Immature natural killer cell (primary cell): ENCODE results near the gene VPS4A. TPM values are rescaled to one million over a fixed set of nuclear protein-coding genes. Genes with fewer than 3 reads are reported as not detected.

Source experiments
- DNase-seq, 3 donors: peaks; one replicate each; pipeline ENCODE4 v3.0.0; 2022; ENCODE audit warnings: mixed read lengths in 1 of 3
- H3K27ac Mint-ChIP-seq, 6 donors: one replicate each; pipeline ENCODE4 v1.8.0; 2020; ENCODE audit warnings: mixed read lengths in 6 of 6, mild to moderate bottlenecking in 5 of 6, inconsistent platforms in 4 of 6, moderate library complexity in 3 of 6
- H3K27me3 Mint-ChIP-seq, 3 donors: one replicate each; pipeline ENCODE4 v1.8.0; 2020 to 2021; ENCODE audit warnings: low read depth in 3 of 3, mild to moderate bottlenecking in 3 of 3, mixed read lengths in 3 of 3, moderate library complexity in 3 of 3, inconsistent platforms in 1 of 3
- H3K36me3 Mint-ChIP-seq, 3 donors: one replicate each; pipeline ENCODE4 v1.8.0; 2020; ENCODE audit warnings: mixed read lengths in 3 of 3, inconsistent platforms in 2 of 3, mild to moderate bottlenecking in 2 of 3
- H3K4me1 Mint-ChIP-seq, 2 donors: one replicate each; pipeline ENCODE4 v1.8.0; 2020; ENCODE audit warnings: inconsistent platforms in 2 of 2, mild to moderate bottlenecking in 2 of 2, mixed read lengths in 2 of 2, moderate library complexity in 1 of 2
- H3K4me3 Mint-ChIP-seq, 5 donors: one replicate each; pipeline ENCODE4 v1.8.0; 2020; ENCODE audit warnings: mild to moderate bottlenecking in 5 of 5, mixed read lengths in 5 of 5, inconsistent platforms in 3 of 5, moderate library complexity in 3 of 5
- H3K9me3 Mint-ChIP-seq, 6 donors: one replicate each; pipeline ENCODE4 v1.8.0; 2020; ENCODE audit warnings: mild to moderate bottlenecking in 6 of 6, mixed read lengths in 6 of 6, inconsistent platforms in 4 of 6, moderate library complexity in 3 of 6
- polyA plus RNA-seq, 3 donors: library from polyadenylated mRNA; unstranded; fragments of 300-500 nt; fragmentation: Illumina TruSeq; gene quantifications; one replicate each; pipeline ENCODE4 v1.2.3, GENCODE V29; 2021

Gene VPS4A
- polyA plus RNA-seq, 3 donors from 2014 or later = 26.5 to 52.0 (median 30.9) TPM

DNA sequence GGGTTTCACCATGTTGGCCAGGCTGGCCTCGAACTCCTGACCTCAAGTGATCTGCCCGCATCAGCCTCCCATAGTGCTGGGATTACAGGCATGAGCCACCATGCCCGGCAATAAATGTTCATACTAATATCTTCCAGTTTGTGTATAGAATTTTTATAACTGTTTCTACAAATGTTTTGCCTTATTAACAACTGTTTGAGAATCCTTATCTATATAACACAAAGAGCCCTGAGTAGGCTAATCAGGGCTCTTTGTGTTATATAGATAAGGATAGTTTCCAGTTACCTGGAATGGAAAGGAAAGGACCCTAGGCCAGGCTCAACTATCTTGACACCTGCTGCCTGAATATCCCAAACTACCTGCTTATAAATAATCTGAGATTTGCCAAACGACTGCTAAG, 57.7 kb downstream of the VPS4A start:
- Mint-ChIP-seq H3K27ac (no peak overlapping the region), H3K4me3 (no peak overlapping the region), H3K27me3 (peaks cover 0 to 2% (median 0%) of the 10 kb centered on the region in 3 donors), H3K36me3 (peaks cover 15 to 51% (median 25%) of the 10 kb centered on the region in 3 donors), H3K9me3 (peaks cover 0 to 4% (median 0%) of the 10 kb centered on the region in 6 donors), H3K4me1 (peaks cover 5 to 25% of the 10 kb centered on the region in 2 donors)
- no peak for DNase-seq

DNA sequence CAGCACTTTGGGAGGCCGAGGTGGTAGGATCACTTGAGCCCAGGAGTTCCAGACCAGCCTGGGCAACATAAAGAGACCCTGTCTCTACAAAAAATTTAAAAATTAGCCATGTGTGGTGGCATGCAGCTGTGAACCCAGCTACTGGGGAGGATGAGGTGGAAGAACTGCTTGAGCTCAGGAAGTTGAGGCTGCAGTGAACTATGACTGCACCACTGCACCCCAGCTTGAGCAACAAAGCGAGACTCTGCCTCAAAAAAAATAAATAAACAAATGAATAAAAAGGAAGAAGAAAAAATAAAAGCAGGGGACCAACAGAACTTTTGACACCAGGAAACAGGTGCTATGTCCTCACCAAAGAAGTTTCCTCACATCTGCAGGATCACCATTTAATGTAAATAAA, 60.4 kb downstream of the VPS4A start:
- H3K27me3 Mint-ChIP-seq = peaks cover 0 to 2% (median 0%) of the 10 kb centered on the region in 3 donors
- H3K4me3 Mint-ChIP-seq = no peak overlapping the region
- peaks cover 7 to 37% (median 21%) of the 10 kb centered on the region in 3 donors for H3K36me3 Mint-ChIP-seq
- H3K4me1 Mint-ChIP-seq = peaks cover 5 to 25% of the 10 kb centered on the region in 2 donors
- DNase-seq = no peak
- peak overlapping the region in 2 of 6 donors; percentile 49 to 55 for H3K27ac Mint-ChIP-seq
- peaks cover 0 to 4% (median 0%) of the 10 kb centered on the region in 6 donors for H3K9me3 Mint-ChIP-seq

DNA sequence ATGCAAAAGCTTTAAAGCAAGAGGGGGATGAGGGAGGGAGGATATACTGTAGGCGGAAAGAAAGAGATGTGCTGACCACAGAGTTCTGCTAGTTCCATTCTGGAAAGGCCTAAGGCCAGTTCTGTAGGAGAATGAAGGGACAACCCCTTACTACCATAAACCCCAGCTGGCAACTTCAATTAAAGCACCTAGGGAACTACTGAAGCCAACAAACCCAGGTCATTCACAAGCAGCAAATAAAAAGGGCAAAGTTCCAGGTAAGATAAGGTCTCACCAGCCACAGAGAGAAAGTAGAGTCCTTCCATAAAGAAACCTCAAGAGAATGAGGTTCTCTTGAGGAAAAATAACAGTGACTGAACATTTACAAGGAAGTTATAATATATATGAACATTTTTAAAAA, 61.9 kb downstream of the VPS4A start:
- Mint-ChIP-seq H3K27ac (peak overlapping the region in 1 of 6 donors; percentile 30), H3K4me3 (no peak overlapping the region), H3K9me3 (peaks cover 0 to 4% (median 0%) of the 10 kb centered on the region in 6 donors), H3K27me3 (peaks cover 0 to 2% (median 0%) of the 10 kb centered on the region in 3 donors), H3K4me1 (peaks cover 5 to 25% of the 10 kb centered on the region in 2 donors), H3K36me3 (peaks cover 12 to 30% (median 24%) of the 10 kb centered on the region in 3 donors)
- no peak for DNase-seq

Other genes with a start within 250 kb of the VPS4A start
- gene HAS3, start 205.7 kb upstream of the VPS4A start, polyA plus RNA-seq = under 1 TPM in 2 of 3 donors, not detected in 1; 0.32 to 0.35 TPM
- 100 to 1,000 TPM; 134 to 160 (median 150) TPM for gene CHTF8, start 178.8 kb upstream of the VPS4A start, polyA plus RNA-seq
- gene UTP4, start 178.7 kb upstream of the VPS4A start, polyA plus RNA-seq = 10 to 100 TPM; 38.8 to 69.1 (median 50.4) TPM
- gene SNTB2, start 124.2 kb upstream of the VPS4A start, polyA plus RNA-seq = 10 to 100 TPM; 16.7 to 23.1 (median 17.7) TPM
- 1 to 10 TPM; 6.3 to 10.0 (median 6.3) TPM for gene PDF, start 19.2 kb downstream of the VPS4A start, polyA plus RNA-seq
- 10 to 100 TPM; 36.6 to 52.0 (median 44.4) TPM for gene COG8, start 28.2 kb downstream of the VPS4A start, polyA plus RNA-seq
- 10 to 100 TPM; 13.0 to 24.9 (median 23.2) TPM for gene NIP7, start 28.4 kb downstream of the VPS4A start, polyA plus RNA-seq
- not detected for gene TMED6, start 40.4 kb downstream of the VPS4A start, polyA plus RNA-seq
- 10 to 100 TPM; 10.8 to 25.2 (median 17.0) TPM for gene TERF2, start 74.7 kb downstream of the VPS4A start, polyA plus RNA-seq
- 100 to 1,000 TPM; 210 to 235 (median 233) TPM for gene CYB5B, start 113.3 kb downstream of the VPS4A start, polyA plus RNA-seq